Measurements from ENCODE around the gene MRRF.
"Not testable (repeated sequence)": the region's sequence is repeated elsewhere in the genome, so short reads cannot be mapped to it uniquely, and the experiment has no call there.

The MRRF gene

GRCh38 chr9:122342323-122343050 is 77.8 kb downstream of the MRRF start:
- in situ Hi-C loops (cut with HindIII; ENCODE audit: low pct_ligation_motif_present, low pct_unique_long_range_greater_than_20kb, low sequenced_read_pairs) = no loop called here

GRCh38 chr9:122346478-122347347 is 82.0 kb downstream of the MRRF start:
- in situ Hi-C loops (cut with HindIII; ENCODE audit: low pct_ligation_motif_present, low pct_unique_long_range_greater_than_20kb, low sequenced_read_pairs) = no loop called here
- peak; percentile 11 for DNase-seq

More at GRCh38 chr9:122342323-122343050, 77.8 kb downstream of the MRRF start:
- no peak for DNase-seq

DNA sequence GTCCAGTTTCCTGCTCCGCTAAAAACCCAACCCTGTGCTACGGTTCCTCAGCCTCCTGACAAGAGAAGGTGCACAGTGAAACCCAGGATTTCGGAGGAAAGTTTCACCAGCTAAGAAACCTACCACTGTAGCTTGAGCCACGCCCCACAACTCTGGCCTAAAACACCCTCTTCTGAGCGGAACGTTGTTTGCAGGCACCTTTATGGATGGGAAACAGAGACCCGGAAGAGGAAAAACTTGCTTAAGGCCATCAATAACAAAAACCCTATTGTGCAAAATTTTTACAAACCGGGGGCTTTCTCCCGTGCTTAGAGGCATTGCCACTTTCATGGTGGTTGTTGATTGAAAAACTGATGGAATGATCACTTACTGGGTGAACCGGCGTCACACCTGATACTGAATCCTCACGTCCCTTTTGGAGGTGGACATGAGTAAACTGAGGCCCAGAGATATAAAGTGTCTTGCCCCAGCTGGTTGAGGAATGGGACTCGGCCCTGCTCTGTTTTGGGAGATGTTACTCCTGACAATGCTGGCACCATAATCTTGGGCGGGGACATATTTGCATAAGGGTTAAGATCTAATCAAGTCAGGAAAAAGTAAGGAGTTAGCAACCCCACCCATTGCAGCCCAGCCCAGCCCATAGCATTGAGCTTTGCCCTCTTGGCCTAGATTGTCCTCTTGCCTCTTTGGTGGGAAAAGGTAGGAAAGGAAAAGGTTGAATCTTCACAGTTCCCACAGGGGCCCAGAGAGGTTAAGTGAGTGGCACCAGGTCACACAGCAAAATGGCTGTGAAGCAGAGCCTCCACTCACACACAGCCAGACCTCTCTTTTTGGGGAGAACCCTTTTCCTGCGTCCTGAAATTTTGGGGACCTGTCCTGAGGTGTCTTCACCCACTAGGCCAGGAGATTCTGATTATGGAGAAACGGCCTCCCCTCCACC is 82.9 kb downstream of the MRRF start:
- in situ Hi-C loops (cut with HindIII; ENCODE audit: low pct_ligation_motif_present, low pct_unique_long_range_greater_than_20kb, low sequenced_read_pairs) = no loop called here
- DNase-seq = peak; percentile 36

DNA sequence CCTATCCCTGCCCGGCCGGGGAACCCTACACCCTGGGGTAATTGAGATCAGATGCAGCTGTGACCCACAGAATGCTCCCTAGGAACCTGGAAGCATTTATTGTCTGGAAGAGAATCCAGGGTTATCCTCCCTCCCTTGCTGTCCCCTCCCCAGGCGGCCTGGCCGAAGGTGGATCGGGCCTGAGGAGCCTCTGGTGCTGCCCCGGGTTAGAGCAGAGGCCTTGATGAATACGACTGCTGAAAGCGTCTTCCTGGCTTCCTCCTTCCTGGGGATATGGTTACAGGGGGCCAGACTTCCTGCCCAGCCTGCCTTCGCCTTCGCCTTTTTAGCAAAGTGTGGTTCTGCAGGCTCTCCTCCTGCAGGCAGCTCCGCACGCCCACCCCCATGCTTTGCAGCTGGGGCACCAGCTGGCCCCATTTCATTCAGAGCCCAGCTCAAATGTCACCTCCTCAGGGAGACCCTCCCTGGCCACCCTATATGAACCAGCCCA is 83.7 kb downstream of the MRRF start:
- in situ Hi-C loops (cut with HindIII; ENCODE audit: low pct_ligation_motif_present, low pct_unique_long_range_greater_than_20kb, low sequenced_read_pairs) = no loop called here
- no peak for DNase-seq

DNA sequence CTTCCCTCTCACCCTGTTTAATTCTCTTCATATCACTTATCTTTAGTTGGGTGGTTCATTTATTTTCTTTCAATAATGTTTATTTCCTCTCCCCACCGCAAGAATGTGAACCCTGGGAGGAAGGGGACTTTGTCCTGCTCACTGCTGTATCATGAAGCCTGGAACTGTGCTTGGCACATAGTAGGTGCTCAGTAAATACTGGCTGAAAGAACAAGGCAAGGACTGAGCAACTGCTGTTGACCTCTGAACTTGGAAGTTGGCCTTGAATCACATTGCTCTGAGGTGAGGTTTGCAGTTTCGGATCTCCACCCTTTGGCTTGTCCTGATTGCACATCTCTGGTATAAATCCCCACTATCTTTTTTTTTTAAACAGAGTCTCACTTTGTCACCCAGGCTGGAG is 84.1 kb downstream of the MRRF start:
- in situ Hi-C loops (cut with HindIII; ENCODE audit: low pct_ligation_motif_present, low pct_unique_long_range_greater_than_20kb, low sequenced_read_pairs) = no loop called here
- no peak for DNase-seq

GRCh38 chr9:122349201-122349600 is 84.5 kb downstream of the MRRF start:
- no peak for DNase-seq
- in situ Hi-C loops (cut with HindIII; ENCODE audit: low pct_ligation_motif_present, low pct_unique_long_range_greater_than_20kb, low sequenced_read_pairs) = no loop called here

GRCh38 chr9:122350577-122351355 is 86.1 kb downstream of the MRRF start:
- DNase-seq = peak; percentile 65
- in situ Hi-C loops (cut with HindIII; ENCODE audit: low pct_ligation_motif_present, low pct_unique_long_range_greater_than_20kb, low sequenced_read_pairs) = no loop called here

GRCh38 chr9:122354536-122355199 is 90.0 kb downstream of the MRRF start:
- no peak for DNase-seq
- in situ Hi-C loops (cut with HindIII; ENCODE audit: low pct_ligation_motif_present, low pct_unique_long_range_greater_than_20kb, low sequenced_read_pairs) = no loop called here

DNA sequence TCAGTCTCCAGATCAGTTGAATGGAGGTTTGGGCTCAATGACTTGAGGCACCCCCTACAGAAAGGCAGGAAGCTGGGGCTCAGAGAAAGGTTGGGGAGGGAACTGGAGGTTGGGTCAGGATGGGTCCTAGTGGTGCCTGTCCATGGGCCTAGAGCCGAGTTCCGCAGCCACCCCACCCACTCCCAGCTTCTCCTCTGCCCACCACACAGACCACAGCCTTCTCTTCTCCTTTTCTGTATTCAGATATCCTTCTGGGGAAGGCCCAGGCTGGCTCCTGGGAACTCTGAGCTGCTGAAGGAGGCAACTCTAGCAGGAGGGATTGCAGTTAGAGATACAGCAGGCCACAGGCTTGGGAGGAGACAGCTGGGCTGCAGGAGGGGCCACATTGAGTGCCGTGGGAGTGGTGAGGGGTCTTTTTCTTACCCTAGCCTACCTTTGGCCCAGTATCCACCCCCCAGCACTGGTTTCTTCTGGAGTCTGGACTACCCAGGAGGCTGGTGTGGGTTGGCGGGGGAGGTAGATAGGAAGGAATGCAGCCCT is 90.7 kb downstream of the MRRF start:
- DNase-seq = no peak
- in situ Hi-C loops (cut with HindIII; ENCODE audit: low pct_ligation_motif_present, low pct_unique_long_range_greater_than_20kb, low sequenced_read_pairs) = no loop called here

DNA sequence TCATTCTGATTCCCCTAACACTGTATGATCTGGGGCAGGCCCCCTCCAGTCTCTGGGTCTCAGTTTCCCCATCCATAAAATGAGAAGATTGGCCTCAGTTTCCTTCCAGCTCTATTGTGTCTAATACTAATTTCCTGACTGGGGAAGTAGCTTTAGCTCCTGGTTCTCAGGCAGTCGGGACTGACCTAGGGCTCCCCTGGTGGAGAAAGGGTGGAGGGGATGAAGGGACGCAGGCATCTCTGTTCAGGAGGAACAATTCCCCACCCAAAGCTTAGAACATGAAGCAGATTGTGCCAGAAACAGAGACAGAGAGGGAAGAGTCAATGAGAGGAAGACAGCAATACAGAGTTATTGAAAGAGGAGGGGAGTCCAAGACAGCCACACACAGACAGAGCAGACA is 91.9 kb downstream of the MRRF start:
- DNase-seq = no peak
- in situ Hi-C loops (cut with HindIII; ENCODE audit: low pct_ligation_motif_present, low pct_unique_long_range_greater_than_20kb, low sequenced_read_pairs) = no loop called here

GRCh38 chr9:122360891-122361290 is 96.2 kb downstream of the MRRF start:
- no peak for DNase-seq
- in situ Hi-C loops (cut with HindIII; ENCODE audit: low pct_ligation_motif_present, low pct_unique_long_range_greater_than_20kb, low sequenced_read_pairs) = no loop called here

DNA sequence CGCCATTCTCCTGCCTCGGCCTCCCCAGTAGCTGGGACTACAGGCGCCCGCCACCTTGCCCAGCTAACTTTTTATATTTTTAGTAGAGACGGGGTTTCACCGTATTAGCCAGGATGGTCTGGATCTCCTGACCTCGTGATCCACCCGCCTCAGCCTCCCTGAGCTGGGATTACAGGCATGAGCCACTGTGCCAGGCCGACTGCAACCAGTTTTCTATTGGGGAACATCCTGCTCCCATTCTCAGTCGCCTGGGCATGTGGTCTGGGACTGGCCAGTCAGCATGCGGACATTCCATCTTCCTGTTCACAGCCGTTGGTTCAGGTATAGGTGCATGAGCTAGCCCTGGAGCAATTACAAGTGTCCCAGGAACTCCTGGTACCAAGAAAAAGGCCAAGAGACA is 98.4 kb downstream of the MRRF start:
- DNase-seq; in situ Hi-C loops (cut with HindIII; ENCODE audit: low pct_ligation_motif_present, low pct_unique_long_range_greater_than_20kb, low sequenced_read_pairs): not testable (repeated sequence)

DNA sequence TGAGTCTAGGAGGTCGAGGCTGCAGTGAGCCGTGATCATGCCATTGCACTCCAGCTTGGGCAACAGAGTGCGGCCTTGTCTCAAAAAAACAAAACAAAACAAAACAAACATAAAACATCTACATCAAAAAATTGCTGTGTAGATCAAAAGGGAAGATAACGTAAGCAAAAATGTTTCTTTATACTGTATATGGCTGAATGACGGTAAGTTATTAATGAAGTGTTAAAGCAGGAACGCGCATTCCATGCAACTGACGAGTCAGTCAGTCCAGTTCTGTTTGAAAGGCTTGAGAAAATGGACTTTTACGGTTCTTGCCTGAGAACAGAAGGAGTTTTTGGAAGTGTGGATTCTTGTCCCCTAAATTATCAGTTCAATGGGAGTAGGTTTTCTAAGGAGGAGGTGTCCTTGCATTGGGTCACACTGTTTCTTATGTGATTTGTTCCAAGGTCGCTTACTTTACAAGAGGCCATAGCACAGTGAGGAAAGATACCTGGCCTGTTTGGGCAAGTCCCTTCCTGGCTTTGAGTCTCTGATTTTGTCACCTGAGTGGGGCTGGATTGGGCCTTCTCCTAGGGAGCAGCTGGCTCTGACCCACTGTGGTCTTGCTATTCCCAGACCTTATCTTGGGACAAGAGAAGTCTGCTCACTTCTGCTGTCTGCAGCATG is 99.6 kb downstream of the MRRF start:
- no peak for DNase-seq
- in situ Hi-C loops (cut with HindIII; ENCODE audit: low pct_ligation_motif_present, low pct_unique_long_range_greater_than_20kb, low sequenced_read_pairs) = no loop called here

DNA sequence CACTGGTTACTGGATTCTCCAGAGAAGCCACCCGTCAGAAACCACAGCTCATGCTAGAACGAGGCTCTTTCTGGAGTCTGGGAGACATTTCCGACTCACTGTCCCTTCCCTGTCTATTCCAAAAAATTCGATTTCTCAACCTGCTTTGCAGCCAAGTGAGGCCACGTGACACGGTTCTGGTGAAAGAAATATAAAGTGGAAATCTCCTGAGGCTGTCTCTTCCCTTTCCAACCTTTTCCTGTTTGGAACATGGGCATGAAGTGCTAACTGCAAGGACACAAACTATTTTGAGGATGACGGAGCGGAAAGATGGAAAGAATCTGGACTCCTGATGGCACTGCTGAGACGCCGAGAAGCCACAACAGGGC is 100.1 kb downstream of the MRRF start:
- in situ Hi-C loops (cut with HindIII; ENCODE audit: low pct_ligation_motif_present, low pct_unique_long_range_greater_than_20kb, low sequenced_read_pairs) = no loop called here
- no peak for DNase-seq

DNA sequence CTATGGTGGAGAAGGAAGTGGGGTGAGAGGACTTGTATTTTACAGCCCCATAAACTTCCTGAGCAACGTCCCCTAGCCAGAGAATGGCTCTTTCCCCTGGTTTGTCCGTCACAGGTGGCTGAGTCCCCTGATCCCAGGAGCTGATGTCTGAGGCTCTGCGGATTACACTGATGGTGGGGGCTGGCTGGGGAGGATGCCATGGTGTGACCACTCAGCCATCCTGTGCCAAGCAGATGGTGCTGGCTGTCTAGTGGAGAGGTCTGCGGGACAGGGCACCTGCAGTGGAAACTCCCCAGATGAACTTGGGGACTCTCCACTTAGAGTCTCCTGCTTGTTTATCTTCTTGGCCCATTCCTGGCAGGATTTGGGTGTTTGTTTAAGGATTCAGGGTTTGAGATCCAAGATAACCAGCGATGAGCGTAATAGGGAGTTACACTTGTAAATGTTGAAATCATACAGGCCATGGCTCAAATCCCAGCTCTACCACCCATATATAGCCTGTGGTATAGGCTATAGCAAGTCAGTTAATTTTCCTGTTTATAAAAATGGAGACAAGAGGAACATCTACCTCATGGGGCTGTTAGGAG is 101.5 kb downstream of the MRRF start:
- in situ Hi-C loops (cut with HindIII; ENCODE audit: low pct_ligation_motif_present, low pct_unique_long_range_greater_than_20kb, low sequenced_read_pairs) = no loop called here
- DNase-seq = no peak

- DNase-seq = no peak
- in situ Hi-C loops (cut with HindIII; ENCODE audit: low pct_ligation_motif_present, low pct_unique_long_range_greater_than_20kb, low sequenced_read_pairs) = no loop called here
Measured at GRCh38 chr9:122367065-122367464, 102.4 kb downstream of the MRRF start.
